HG03139 (cell line): ENCODE measurements around the gene GRB10.
A peak's percentile ranks its signal among the peaks of the same experiment; 100 is the strongest.

Experiments
- ATAC-seq: cut with Tn5 transposase; IDR thresholded peaks from one replicate; pipeline ENCODE4 v1.9.1; 2021; ENCODE audit not compliant: unreplicated experiment

Gene GRB10

GRCh38 chr7:50618281-50618680 is 164.4 kb downstream of the GRB10 start:
- ATAC-seq, result no peak

- ATAC-seq, result no peak
Measured at GRCh38 chr7:50615519-50616080, 167.1 kb downstream of the GRB10 start.

- ATAC-seq, result no peak
Measured at GRCh38 chr7:50614721-50615518, 167.8 kb downstream of the GRB10 start.

DNA sequence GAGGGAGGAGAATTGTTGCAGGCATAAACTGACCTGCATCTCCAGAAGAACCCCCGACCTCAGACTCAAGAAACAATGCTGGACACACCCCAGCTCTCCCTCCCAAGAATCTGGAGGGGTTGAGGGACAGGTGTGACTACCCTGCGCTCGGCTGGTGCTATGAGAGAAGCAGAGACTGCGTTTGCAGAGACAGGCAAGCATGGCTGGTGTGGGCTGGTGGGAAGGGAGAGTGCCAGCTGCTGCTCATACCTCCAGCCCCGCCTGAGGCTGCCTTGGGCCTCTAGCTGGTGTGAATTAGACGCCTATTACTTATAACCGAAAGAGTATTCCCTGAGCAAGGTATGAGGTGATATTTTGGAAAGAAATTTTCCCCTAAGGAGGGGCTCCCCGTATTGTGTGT is 169.2 kb downstream of the GRB10 start:
- ATAC-seq, result no peak

- no peak for ATAC-seq
Measured at GRCh38 chr7:50612704-50613103, 170.0 kb downstream of the GRB10 start.

DNA sequence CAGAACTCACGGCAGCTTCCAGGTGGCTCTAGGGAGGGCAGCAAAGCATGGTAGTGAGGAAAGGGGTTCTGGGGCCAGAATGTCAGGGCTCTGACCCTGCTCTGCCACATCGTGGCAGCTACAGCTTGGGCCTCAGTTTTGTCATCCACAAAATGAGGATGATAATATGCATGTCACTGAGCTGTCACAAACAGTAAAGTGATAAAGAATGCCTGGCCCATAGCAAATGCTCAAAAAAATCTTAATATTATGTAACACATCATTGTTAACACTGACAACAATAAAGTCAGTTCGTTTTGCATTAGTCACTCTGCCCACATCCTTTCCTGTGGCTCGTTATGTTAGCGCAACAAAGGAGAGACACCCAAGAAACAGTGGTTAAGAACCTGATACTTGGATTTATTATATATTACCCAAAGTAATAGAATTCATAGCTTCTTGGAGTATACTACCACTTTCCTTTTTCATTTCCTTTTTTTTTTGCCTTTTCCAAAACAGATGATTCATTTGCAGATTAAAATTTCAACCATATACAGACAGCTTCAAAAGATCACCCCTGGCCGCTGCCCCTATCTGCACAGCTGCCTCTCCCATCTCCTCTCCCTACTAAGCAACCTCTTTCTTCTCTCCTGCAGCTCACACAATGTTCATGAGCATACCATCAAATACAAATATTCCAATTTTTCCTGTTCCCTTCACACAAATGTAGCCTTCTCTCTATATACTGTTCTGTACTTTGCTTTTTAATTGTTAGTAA is 172.0 kb downstream of the GRB10 start:
- peak; percentile 53 for ATAC-seq

GRCh38 chr7:50608196-50608906 is 174.3 kb downstream of the GRB10 start:
- no peak for ATAC-seq

GRCh38 chr7:50607524-50608125 is 175.1 kb downstream of the GRB10 start:
- ATAC-seq, result no peak

GRCh38 chr7:50605059-50605458 is 177.6 kb downstream of the GRB10 start:
- ATAC-seq, result no peak

DNA sequence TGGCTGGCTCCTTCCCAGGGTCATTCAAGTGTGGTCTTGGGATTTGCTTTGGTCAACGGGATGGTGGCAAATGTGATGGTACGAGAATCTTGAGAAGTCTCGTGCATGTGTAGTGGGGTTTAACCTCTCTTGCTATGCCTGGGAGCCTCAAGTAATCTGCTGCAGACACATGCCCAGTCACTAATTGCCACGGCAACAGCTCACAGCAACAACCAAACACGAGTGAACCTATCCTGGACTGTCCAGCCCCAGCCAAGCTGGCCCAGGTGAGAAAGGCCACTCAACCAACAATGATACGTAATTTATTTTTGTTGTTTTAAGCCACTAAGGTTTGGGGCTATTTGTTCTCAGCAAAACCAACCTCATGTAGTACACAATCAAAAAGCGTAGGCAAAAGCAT is 179.4 kb downstream of the GRB10 start:
- ATAC-seq, result no peak

GRCh38 chr7:50599385-50599784 is 183.3 kb downstream of the GRB10 start:
- no peak for ATAC-seq

- ATAC-seq, result no peak
Measured at GRCh38 chr7:50598460-50599343, 184.0 kb downstream of the GRB10 start.

DNA sequence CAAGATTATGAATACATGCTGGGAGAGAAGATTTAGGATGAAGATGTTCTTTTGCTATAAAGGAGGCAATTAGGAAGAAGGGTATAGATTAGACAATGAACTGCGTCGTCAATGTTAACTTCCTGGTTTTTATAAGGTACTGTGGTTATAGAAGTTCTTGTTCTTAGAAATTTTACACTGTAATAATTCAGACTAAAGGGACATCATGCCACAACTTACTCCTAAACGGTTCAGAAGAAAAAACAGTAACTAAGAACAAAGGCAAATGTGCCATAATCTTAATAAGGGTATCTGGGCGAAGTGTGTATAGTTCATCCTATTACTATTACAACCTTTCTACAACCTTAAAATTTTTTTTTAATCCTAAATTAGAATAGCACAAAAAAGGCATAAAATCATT is 186.2 kb downstream of the GRB10 start:
- ATAC-seq, result no peak

DNA sequence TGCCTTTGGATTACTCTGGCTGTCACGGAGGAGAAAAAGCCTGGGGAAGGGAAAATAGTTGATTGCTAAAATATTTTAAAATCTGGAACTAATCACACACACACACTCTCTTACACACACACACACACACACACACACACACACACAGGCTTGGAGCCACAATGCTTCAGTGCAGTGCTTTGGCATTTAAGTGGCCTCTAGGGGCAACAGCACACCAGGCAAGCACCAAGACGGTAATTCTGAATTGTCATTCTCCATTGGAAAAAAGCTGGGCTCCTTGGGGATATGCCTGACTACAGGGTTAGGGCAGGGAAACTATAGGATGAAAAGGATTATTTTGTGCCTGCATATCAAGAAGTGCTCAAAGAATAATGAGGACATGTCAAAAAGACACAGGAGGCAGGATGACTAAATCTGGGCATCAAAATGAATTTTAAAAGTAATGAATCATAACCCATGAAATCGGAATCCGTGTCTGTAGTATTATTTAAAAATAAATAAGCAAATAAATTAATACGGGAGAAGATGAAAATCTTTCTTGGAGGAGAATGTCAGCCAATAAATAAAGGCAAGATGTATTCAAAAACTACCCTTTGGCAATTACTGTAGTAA is 187.1 kb downstream of the GRB10 start:
- ATAC-seq, result no peak

GRCh38 chr7:50594734-50595485 is 187.8 kb downstream of the GRB10 start:
- no peak for ATAC-seq

DNA sequence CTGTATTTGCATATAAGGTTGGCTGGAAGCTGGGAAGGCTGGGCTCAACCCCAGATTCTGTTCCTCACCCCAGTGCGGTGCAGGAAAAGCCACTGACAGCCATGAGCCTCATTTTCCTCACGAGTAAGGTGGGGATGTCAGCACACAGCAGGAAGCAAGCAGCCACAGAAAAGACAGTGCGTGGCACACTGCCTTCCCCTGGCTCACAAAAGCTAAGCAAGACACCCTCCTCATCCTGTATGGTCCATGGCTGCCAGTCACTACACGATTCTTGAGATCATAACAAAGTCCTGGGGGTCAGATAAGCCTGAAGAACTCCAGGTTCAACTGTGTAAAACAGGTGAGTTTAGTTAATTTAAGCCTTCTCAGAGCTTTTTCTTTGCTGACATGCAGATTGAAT is 188.6 kb downstream of the GRB10 start:
- no peak for ATAC-seq

GRCh38 chr7:50592940-50593339 is 189.8 kb downstream of the GRB10 start:
- ATAC-seq, result no peak

GRCh38 chr7:50591480-50592438 is 190.9 kb downstream of the GRB10 start:
- peak; percentile 62 for ATAC-seq
